ENCODE data around the gene SLC8A3.

- TF ChIP-seq POLR2A (IDR thresholded peaks at IDR 0.05) (no peak), CTCF (IDR thresholded peaks at IDR 0.05) (no peak)
These were observed 178.8 kb downstream of the SLC8A3 start for GRCh38 chr14:70009961-70010360.
